DMS 273 treated with DMSO at 0.1 percent for 48 hours (cell line): ENCODE results near the gene EGFLAM.

Source experiments
- DNase-seq: peaks from one replicate; lab custom pipeline; 2025; lab: John Stamatoyannopoulos, UW

EGFLAM gene

DNA sequence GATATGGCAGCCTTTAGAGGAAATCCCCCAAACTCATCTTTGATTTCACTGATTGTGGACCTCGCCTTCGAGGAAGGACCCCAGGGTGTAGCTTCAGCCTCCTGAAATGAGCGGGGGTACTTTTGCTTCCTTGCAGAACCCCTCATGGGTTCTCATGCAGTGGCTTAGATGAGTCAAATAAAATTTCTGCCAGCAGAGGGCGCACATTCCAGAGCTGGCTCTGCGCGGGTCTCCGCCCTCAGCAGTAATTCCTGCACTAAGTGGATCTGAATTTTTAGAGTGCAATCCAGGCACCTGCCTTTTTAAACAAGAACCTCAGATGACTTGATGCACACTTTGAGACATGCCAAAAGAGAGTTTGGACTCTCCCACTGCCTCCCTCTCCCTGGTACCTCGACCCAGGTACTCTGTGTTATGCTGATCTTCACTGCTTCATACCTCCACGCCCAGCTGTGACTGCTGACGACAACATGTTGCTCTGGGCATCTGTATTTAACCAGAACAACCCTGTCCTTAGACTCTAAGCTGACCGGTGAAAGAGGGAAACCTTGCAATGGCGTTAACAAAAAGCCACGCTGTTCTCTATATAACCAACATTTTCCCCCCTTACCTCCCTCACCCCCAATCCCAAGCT, 7.3 kb downstream of the EGFLAM start:
- DNase-seq, result peak; percentile 7

DNA sequence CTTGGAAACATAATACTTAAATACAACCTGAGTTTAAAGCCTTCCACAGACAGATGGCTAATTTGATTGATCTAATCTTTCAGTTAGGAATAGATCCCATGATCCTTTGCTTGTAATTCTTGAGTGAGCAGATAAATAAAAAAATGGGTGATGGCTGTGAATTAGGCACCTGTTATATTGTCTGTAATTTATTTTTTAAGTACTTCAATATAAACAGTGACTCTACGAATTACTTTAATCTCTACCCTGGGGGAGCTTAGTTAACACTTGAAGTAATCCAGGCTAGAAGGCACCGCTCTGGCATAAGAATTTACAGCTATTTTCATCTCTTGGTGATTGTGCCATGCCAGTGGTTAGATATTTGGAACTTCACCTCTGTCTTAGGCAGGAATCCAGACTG, 9.0 kb downstream of the EGFLAM start:
- DNase-seq, result peak; percentile 82

DNA sequence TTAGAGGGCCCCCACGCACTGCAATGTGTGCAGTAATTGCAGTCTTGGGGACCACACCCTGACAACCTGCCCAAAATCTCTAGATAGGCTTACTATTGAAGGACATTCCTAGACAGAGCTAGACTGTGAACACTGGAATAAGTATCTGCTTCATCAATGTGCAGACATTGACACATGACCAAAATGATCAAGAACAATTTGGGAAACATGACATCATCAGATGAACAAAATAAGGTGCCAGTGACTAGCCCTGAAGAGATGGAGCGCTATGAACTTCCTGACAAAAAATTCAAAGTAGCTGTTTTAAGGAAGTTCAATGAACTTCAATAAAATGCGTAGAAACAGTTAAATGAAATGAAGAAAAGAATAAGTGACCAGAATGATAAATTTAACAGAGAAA, 15.3 kb downstream of the EGFLAM start:
- DNase-seq, result no peak

DNA sequence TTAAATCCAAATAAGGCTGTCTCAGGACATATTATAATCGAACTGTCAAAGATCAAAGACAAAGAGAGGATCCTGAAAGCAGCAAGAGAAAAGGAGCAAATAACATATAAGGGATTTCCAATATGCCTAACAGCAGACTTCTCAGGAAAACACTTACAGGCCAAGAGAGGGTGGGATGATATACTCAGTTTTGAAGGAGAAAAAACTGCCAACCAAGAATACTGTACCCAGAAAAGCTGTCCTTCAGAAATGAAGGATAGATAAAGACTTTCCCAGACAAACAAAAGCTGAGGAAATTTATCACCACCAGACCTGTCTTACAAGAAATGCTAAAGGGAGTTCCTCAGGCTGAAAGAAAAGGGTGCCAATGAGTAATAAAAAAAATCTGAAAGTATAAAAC, 16.0 kb downstream of the EGFLAM start:
- no peak for DNase-seq

DNA sequence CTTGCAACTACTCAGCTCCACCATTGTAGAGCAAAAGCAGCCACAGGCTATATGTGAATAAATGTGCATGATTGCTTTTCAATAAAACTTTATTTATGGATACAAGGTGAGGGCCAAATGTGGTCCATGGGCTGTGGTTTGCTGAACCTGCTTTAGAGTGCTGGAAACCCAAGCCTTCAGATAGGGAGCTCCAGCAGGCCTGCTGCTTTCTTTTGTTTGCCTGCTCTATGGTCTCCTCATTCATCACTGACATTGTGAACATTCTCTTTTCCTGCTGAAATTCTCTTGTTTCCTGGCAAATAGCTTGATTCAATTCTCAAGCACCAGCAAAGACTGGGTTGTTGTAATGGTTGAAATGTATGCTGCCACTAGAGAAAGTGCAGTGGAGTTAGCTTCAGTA, 26.0 kb downstream of the EGFLAM start:
- DNase-seq, result no peak

DNA sequence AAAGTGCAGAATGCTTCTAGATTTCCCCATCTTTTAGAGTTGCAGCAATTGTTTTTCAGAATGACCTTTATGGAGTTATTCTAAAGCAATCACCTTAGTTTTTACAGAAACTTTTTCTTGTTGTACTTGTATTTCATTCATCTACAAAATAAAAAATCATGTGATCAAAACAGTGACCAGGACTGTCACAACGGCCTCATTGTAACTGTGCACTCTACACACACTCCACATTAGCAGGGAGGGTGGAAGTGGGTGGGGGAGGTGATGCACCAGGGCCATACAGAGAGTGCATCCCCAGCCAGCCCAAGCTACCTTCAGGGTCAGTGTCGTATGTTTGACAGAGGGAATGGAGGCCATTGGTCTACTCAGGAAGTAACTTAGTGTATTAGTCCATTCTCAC, 26.9 kb downstream of the EGFLAM start:
- no peak for DNase-seq

DNA sequence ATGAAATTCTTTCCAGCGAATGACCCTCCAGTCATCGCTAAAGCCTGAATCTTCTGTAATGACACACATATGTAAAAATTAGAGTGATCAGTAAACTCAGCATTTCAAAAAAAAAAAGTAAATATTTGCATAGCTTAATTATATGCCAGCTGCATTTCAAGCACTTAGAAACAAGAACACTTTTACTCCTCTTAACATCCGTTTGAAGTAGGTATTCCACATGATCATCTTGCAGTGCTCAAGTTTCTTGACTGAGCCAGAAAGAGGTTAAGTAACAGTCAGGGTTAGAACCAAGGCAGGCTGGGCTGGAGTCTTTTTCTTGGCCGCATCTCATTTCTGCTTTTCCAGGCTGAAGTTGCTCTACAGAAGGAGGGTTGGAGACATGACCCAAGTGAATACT, 27.6 kb downstream of the EGFLAM start:
- DNase-seq, result no peak

DNA sequence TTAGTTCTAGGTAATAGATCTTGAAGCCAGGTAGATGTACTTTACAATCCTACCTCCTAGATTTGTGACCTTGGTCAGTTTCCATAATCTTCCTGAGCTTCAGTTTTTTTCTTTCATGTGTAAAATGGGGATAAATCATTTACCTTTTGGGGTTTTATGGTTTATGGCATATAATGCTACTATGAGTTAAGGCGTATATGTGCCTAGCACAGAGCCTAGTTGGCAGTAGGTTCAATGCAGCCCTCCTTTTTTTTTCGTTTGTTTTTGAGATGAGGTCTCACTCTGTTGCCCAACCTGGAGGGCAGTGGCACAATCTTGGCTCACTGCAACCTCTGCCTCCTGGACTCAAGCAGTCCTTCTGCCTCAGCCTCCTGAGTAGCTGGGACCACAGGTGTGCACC, 28.8 kb downstream of the EGFLAM start:
- DNase-seq, result no peak

DNA sequence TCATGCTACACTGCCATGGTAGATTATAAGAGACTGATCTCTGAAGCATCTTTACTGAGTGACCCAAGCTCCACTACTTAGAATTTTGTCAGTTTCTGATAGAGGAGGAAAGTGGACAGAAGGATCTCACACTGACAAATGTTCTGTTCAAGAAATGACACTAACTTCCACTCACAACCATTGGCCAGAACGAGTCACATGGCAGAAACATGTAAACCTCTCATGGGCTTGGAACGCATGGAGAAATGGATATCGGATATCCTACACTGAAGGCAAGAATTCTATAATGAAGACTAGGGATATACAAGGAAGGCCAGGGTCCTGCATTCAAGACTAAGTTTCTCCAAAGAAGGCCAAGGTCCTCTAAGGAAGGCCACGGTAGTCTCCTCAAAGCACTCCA, 31.1 kb downstream of the EGFLAM start:
- DNase-seq, result no peak

DNA sequence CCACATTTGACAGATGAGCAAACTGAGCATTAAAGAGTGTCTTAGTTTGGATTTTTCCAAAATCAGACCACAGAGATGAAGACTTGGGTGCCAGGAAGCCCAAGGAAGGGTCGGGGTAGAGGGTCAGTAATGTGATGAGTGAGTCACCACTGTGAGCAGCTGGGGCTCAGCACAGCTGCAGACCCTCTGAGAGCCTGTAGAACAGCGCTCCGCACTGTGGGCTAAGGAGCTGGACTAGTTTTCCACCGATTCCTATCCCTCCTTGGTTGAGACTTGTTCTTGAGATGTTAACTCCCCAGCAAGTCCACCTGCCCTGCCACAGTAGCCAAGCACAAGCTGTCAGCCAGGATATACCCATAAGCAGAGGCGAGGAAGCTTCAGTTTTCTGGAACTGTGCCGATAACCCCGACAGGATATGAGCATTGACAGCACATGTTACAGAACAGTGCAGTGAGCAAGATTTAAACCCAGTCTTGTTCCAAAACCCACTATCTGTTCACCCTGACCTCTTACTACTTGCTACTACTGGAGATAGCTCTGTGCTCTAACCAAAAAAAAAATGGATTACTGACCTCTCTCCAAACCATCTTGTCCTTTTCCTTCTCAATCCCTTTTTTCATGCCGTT, 31.8 kb downstream of the EGFLAM start:
- DNase-seq, result no peak

DNA sequence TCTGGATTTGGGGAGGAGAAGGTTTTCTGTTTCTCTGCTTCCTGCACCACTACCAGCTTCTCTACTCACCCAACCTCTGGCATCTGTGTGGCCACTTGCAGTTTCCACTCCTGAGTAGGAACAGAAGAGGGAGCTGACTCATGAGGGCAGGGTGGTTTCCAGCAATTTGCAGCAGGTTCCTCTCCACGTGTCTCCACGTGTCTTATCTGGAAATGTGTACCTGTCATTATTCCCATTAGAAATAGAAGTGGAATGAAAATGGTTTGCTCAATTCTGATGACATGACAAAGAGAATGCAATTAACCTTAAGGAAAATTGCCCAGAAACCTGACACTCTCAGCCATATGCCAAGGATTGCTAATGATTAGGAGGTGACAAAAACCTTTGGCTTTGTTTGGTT, 33.0 kb downstream of the EGFLAM start:
- peak; percentile 34 for DNase-seq

DNA sequence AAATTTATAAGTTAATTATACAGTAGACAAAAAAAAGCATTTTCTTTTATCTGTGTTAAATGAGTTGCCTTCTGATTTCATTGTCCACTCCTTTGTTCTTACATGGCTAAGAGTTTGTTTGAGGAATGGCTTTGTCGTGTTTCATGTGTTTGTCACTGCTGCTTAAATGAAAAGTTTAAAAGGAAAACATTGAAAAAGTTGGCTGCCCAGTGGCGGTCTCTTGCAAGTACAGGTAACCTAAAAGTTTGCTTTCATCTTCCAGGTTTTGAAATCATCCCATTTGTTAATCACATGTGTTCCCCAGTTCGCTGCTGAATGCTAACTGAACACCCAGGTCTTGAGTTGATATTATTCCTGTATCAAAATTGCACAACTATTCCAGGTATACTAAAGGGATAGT, 33.9 kb downstream of the EGFLAM start:
- no peak for DNase-seq

DNA sequence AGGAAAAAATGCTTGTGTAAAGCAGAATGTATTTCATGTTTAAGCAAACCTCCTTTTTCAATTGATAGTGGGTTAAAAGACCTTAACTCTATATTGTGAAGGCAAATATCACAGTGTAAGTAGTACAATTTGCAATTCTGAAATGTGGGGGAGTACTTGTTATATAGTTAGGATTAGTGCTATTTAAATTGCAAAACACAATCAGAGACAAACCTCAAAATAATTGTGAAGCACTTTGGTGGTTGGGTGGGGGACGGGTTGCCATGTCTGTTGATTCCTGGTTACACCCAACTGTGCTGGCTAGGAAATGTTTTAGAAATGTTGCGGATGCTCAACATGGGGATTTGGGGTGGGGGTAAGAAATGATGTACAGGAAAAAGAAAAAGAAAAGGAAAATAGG, 37.4 kb downstream of the EGFLAM start:
- DNase-seq, result no peak

DNA sequence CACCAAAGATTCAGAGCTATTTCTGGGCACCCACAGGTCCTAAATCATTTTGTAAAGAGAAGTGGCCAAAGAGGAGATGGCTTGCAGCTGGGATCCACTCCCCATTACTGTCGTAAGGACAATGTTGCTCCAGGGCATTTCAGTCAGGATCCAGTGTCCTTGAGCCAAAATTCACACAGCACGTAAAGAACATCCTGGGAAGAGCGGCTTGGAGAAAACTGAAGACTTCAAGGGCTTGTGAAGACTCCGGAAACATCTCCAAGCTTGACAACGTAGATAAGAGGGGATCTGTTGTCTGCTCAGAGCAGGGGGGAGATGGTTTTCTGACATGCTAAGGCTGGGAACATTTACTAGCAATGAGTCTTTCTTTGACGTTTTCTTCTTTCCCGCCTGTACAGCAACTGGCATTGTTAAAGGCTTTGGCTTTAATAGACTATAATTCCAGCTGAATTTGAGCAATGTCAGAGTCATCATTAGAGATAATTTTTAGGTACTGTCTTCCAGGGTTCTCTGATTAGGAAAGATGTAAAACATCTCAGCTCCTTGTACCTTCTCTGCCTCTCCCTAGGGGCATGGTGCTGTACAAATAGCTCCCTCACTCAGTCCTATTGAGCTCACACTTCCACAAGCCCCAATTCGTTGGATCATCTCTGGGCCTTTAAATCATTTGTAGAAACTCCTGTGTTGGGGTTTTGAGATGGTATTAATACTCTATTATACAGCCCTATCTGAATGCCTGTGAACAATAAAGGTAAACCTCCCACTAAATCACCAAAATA, 39.7 kb downstream of the EGFLAM start:
- no peak for DNase-seq

DNA sequence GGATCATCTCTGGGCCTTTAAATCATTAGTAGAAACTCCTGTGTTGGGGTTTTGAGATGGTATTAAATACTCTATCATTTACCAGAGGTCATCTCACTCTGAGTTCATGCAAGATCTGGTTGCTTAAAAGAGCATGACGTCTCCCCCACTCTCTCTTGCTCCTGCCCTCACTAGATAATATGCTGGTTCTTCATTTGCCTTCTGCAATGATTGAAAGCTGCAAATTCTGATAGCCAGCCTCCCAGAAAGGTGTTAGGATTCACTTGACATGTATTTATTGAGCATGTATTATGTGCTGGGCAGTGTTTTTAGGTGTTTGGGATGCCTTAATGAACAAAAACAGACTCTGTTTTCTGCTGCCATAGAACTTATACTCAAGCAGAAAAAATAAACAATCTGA, 41.2 kb downstream of the EGFLAM start:
- DNase-seq, result no peak

DNA sequence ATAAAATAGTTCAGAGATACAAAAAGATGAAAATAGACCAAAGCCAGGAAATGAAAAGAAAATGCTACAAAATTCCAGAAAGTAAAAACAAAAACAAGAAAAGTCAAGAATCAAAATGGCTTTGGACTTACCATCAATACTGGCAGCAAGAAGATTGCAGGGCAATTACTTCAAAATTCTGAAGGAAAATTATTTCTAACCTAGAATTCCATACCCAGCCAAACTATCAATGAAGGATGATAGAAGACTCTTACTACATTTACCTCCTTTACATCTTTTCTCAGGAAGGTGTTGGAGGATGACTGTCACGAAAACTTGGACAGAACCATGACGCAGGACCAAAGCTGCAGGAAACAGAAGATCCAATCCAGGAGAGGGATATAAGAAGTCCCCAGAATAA, 46.8 kb downstream of the EGFLAM start:
- no peak for DNase-seq

DNA sequence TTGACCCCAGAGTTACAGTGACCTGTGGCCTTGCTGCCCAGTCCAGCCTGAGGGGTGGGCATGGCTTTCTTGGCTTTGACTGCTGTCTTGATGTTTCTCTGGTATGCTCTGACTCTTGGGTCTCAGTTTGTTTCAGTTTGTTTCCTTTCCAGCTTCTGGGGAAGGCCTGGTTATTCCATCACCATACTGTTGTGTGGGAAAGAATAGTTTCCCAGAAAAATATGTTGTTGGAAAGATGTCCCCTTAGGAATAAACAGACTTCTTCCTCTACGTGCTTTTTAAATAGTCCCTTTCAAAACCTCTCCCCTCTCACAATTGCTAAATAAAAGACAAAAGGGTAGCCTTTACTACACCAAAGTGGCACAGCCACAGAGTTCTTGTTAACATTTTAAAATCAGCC, 49.5 kb downstream of the EGFLAM start:
- DNase-seq, result no peak

DNA sequence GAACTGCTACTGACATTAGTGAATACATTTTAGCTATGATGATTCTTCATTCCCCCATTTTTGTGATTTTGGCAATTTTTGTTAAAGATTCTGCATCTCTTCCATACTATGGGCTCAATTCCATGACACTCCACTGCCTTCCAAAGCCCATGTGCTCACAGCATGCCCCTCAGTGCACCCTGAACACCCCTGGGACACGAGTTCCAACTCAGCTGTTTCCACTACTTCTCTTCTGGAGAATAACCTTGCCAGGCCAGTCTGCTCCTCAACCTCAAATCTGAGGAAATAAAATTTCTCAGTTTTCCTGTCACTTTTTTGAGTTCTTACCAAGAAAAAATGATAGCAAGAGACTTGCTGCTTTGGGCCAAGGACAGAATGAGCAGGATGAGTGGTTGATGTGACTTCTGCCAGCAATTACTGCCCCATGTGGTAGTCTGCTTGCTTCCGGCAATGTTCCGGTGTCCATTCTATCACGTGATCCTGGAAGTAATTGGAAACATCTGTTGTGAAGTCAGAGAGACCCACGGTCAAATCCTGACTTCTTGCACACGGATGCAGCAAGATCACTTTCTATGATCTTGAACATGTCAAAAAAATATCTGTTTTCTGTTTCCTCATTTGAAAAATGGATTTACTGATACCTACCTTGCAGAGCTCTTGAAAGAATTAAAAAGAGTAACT, 58.3 kb downstream of the EGFLAM start:
- DNase-seq, result peak; percentile 54

DNA sequence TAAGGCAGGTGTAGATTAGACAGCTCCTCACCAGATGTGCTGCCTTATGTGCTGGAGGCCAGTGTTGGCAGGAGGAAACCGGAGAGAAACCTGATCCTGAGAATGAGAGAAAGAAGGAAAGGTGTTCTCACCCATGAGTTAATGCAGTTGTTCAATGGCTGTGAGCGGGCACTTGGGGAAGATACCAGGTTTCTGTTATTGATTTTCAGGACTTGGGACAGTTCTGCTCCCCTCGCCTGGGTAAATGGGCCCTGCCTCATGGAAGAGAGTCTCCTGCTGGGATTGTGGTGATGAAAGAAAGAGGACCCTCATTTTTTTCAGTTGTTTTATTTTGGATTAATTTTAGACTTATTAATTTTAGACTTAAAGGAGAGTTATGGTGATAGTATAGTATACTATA, 59.5 kb downstream of the EGFLAM start:
- peak; percentile 14 for DNase-seq

DNA sequence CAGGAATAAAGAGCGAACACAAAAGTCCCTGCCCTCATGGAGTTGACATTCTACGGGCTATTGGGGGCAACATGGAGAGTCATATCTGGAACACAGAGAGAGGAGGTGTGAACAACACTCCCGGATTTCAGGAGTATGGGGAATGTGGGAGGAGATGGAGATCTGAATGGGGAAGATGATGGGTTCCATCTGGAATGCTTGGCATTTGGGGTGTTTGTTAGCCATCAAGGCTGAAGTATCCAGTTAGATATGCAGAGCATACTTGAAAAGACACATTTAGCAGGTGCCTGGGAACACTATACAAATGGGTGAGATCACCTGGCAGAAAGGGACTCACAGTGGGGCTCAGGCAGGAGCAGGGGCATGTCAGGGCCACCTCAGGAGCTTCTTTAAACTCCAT, 61.1 kb downstream of the EGFLAM start:
- DNase-seq, result no peak

DNA sequence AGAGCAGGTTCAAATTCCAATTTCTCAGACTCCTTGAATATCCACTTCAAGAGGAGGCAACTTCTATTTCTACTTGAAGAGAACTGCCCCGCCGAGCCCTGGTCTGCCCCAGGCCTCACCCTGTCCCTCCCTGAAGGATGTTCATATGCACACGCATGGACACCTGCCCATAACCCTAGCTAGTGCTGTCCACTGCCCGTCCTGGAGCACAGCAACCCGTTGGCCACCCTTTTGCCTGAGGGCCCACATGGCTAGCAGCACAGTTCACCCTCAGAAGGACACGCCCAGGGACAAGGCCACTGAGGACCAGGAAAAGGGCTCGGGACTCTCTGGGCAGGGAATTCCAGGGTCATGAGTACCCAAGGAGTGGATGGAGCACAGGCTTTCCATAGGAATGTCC, 63.6 kb downstream of the EGFLAM start:
- DNase-seq, result no peak

DNA sequence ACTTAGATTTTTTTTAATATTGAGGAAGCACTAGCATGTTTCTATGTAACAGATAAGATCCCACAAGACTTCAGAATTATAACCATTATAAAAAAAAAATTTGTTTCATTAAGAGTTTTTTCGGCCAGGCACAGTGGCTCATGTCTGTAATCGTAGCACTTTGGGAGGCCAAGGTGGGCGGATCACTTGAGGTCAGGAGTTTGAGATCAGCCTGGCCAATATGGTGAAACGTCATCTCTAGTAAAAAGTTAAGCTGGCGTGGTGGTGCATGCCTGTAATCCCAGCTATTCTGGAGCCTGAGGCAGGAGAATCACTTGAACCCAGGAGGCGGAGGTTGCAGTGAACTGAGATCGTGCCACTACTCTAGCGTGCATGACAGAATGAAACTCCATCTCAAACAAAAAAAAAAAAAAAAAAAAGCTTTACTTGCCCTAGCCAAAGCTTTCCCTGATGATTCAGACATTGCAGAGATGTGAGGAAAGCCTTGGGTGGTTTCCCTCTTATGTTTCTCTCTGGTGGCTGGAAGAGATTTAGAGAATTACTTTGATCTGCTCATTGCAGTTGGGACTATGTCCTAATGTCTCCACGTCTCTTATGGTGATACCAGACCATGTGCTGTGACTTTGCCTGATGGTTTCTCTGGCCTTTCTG, 65.4 kb downstream of the EGFLAM start:
- DNase-seq, result no peak
